H1 (cell line): ENCODE results near the gene CFAP58. TPM values are rescaled to one million over a fixed set of nuclear protein-coding genes. Genes with fewer than 3 reads are reported as not detected.

Experiments used
- CTCF ChIA-PET: fragments of 300-600 bp; sonication (Branson Sonifier 250); formaldehyde crosslinking; loops from one replicate; lab custom pipeline; 2021; ENCODE audit not compliant: partially characterized antibody; lab: Charles Lee
- POLR2A ChIA-PET: fragments of 300-600 bp; sonication (Branson Sonifier 250); formaldehyde crosslinking; loops from one replicate; lab custom pipeline; 2021; ENCODE audit warnings: inconsistent platforms; ENCODE audit not compliant: partially characterized antibody; lab: Charles Lee
- DNase-seq, 2 experiments: peaks; one replicate each; pipeline versions ENCODE4 v3.0.0 to v3.0.0-alpha.2; 2010 to 2022; ENCODE audit warnings: low spot score in 2 of 2, low read depth in 1 of 2, mixed read lengths in 1 of 2
- FAIRE-seq: peaks from 2 replicates; lab custom pipeline; 2011; peaks lifted over from hg19 to GRCh38; lab: Jason Lieb, UNC
- H2AFZ ChIP-seq: 2 replicates; pipeline ENCODE4 v1.8.1; 2012; ENCODE audit warnings: low read length, inconsistent platforms
- H2AK5ac ChIP-seq: 2 replicates; pipeline ENCODE4 v1.6.1; 2013; ENCODE audit warnings: low read depth, low read length
- H2BK120ac ChIP-seq: replicated peaks from 2 replicates; pipeline ENCODE3; 2013; ENCODE audit warnings: low read depth, low read length, inconsistent platforms
- H2BK12ac ChIP-seq: 2 replicates; pipeline ENCODE4 v1.6.1; 2013; ENCODE audit warnings: low read depth, low read length
- H2BK15ac ChIP-seq: 2 replicates; pipeline ENCODE4 v1.6.1; 2013; ENCODE audit warnings: low read length
- H2BK20ac ChIP-seq: 2 replicates; pipeline ENCODE4 v1.6.1; 2013; ENCODE audit warnings: low read length
- H2BK5ac ChIP-seq: 2 replicates; pipeline ENCODE4 v1.6.1; 2013; ENCODE audit warnings: low read depth, low read length
- H3K14ac ChIP-seq: 2 replicates; pipeline ENCODE4 v1.6.1; 2013; ENCODE audit warnings: inconsistent platforms; ENCODE audit not compliant: insufficient read length
- H3K18ac ChIP-seq: 2 replicates; pipeline ENCODE4 v1.6.1; 2013; ENCODE audit warnings: low read length; ENCODE audit errors: extremely low read depth
- H3K23ac ChIP-seq: 2 replicates; pipeline ENCODE4 v1.6.1; 2013; ENCODE audit warnings: inconsistent platforms; ENCODE audit not compliant: insufficient read length
- H3K23me2 ChIP-seq: 2 replicates; pipeline ENCODE4 v1.6.1; 2013; ENCODE audit warnings: low read depth, low read length
- H3K27ac ChIP-seq: 2 replicates; pipeline ENCODE4 v1.6.1; 2011; ENCODE audit warnings: low read depth, low read length, inconsistent platforms
- H3K27me3 ChIP-seq, 4 experiments: replicated peaks in 1 of 4; 1 replicate in 1 of 4; 2 replicates in 3 of 4; pipeline versions ENCODE4 v1.6.1 to v1.8.1; 2011 to 2013; ENCODE audit warnings: low read length in 3 of 4, mild to moderate bottlenecking in 3 of 4, inconsistent platforms in 2 of 4, mixed read lengths in 2 of 4, moderate library complexity in 1 of 4; ENCODE audit not compliant: control insufficient read depth in 3 of 4, insufficient read depth in 3 of 4; ENCODE audit errors: extremely low read depth in 1 of 4
- H3K36me3 ChIP-seq, 4 experiments: 2 replicates each; pipeline versions ENCODE4 v1.6.1 to v1.8.1; 2011 to 2013; ENCODE audit warnings: mild to moderate bottlenecking in 4 of 4, low read length in 3 of 4, moderate library complexity in 2 of 4, control low read depth in 1 of 4, inconsistent platforms in 1 of 4; ENCODE audit not compliant: insufficient read depth in 4 of 4, control insufficient read depth in 2 of 4
- H3K4ac ChIP-seq: replicated peaks from 2 replicates; pipeline ENCODE3; 2013; ENCODE audit warnings: low read length, low read depth, mixed read lengths, inconsistent platforms; ENCODE audit not compliant: insufficient read length
- H3K4me1 ChIP-seq, 4 experiments: replicated peaks in 1 of 4; 1 replicate in 1 of 4; 2 replicates in 3 of 4; pipeline versions ENCODE4 v1.6.1 to v1.8.1; 2011 to 2013; ENCODE audit warnings: low read length in 3 of 4, inconsistent platforms in 2 of 4, mixed read lengths in 1 of 4; ENCODE audit not compliant: insufficient read depth in 4 of 4, control insufficient read depth in 3 of 4
- H3K4me2 ChIP-seq, 2 experiments: 2 replicates each; pipeline versions ENCODE4 v1.6.1 to v1.8.1; 2011 to 2013; ENCODE audit warnings: low read depth in 2 of 2, low read length in 2 of 2, control low read depth in 1 of 2, inconsistent platforms in 1 of 2, mild to moderate bottlenecking in 1 of 2; ENCODE audit not compliant: insufficient read depth in 1 of 2
- H3K4me3 ChIP-seq, 4 experiments: fragments of 200-600, 300-600 bp in 1 of 4; sonication (generic), shearing (Covaris generic), sonication (Bioruptor Twin) in 1 of 4; 2 replicates each; pipeline versions ENCODE4 v1.5.1 to v1.8.1; 2011 to 2016; ENCODE audit warnings: low read length in 4 of 4, low read depth in 3 of 4, control low read depth in 2 of 4, inconsistent platforms in 2 of 4, mild to moderate bottlenecking in 2 of 4, mixed read lengths in 1 of 4, moderate library complexity in 1 of 4; ENCODE audit not compliant: insufficient read depth in 2 of 4; ENCODE audit errors: extremely low read depth in 1 of 4
- H3K56ac ChIP-seq: replicated peaks from 2 replicates; pipeline ENCODE3; 2013; ENCODE audit warnings: low read depth, mild to moderate bottlenecking, mixed read lengths, low read length, inconsistent platforms; ENCODE audit not compliant: insufficient read length
- H3K79me1 ChIP-seq: 2 replicates; pipeline ENCODE4 v1.6.1; 2013; ENCODE audit warnings: low read depth, low read length, control low read depth
- H3K79me2 ChIP-seq, 2 experiments: 2 replicates each; pipeline versions ENCODE4 v1.6.1 to v1.8.1; 2012 to 2013; ENCODE audit warnings: low read length in 2 of 2, mild to moderate bottlenecking in 2 of 2, inconsistent platforms in 1 of 2; ENCODE audit not compliant: insufficient read depth in 2 of 2, control insufficient read depth in 1 of 2
- H3K9ac ChIP-seq, 4 experiments: replicated peaks in 1 of 4; 1 replicate in 1 of 4; 2 replicates in 3 of 4; pipeline versions ENCODE4 v1.6.1 to v1.8.1; 2011 to 2013; ENCODE audit warnings: low read depth in 3 of 4, low read length in 3 of 4, control low read depth in 2 of 4, mild to moderate bottlenecking in 2 of 4, moderate library complexity in 2 of 4, inconsistent platforms in 1 of 4; ENCODE audit errors: extremely low read depth in 1 of 4
- H3K9me3 ChIP-seq, 2 experiments: 2 replicates each; pipeline versions ENCODE4 v1.6.1 to v1.8.1; 2012 to 2013; ENCODE audit warnings: mild to moderate bottlenecking in 2 of 2, moderate library complexity in 2 of 2, control low read depth in 1 of 2, inconsistent platforms in 1 of 2, low read depth in 1 of 2, low read length in 1 of 2, mixed read lengths in 1 of 2; ENCODE audit not compliant: insufficient read depth in 2 of 2
- H4K20me1 ChIP-seq, 2 experiments: replicated peaks in 1 of 2; 2 replicates each; pipeline versions ENCODE3 to v1.8.1; 2011 to 2013; ENCODE audit warnings: inconsistent platforms in 2 of 2, low read length in 2 of 2, mild to moderate bottlenecking in 1 of 2; ENCODE audit not compliant: insufficient read depth in 2 of 2, control insufficient read depth in 1 of 2
- H4K5ac ChIP-seq: 2 replicates; pipeline ENCODE4 v1.6.1; 2013; ENCODE audit warnings: low read length, low read depth, mixed read lengths, inconsistent platforms; ENCODE audit not compliant: insufficient read length
- H4K8ac ChIP-seq: 2 replicates; pipeline ENCODE4 v1.8.0; 2013; ENCODE audit warnings: mild to moderate bottlenecking, moderate library complexity, low read length, inconsistent platforms; ENCODE audit not compliant: insufficient read depth; ENCODE audit errors: extremely low read depth
- H4K91ac ChIP-seq: replicated peaks from 2 replicates; pipeline ENCODE3; 2013; ENCODE audit warnings: low read length, mixed read lengths, inconsistent platforms; ENCODE audit not compliant: insufficient read length
- BRCA1 ChIP-seq: IDR thresholded peaks from 2 replicates; pipeline ENCODE4 v1.6.1; 2012; ENCODE audit warnings: low read depth, low read length, improper control_type of control experiment
- CHD2 ChIP-seq: IDR thresholded peaks from 2 replicates; pipeline ENCODE4 v1.6.1; 2012; ENCODE audit warnings: low read length, improper control_type of control experiment
- CTCF ChIP-seq, 3 experiments: IDR thresholded peaks; 1 replicate in 2 of 3; 2 replicates in 1 of 3; pipeline versions ENCODE4 v1.5.1 to v1.6.1; 2011; ENCODE audit warnings: low read length in 3 of 3, mild to moderate bottlenecking in 3 of 3, inconsistent platforms in 2 of 3, low read depth in 1 of 3, moderate library complexity in 1 of 3; ENCODE audit not compliant: insufficient read depth in 1 of 3; ENCODE audit errors: control extremely low read depth in 1 of 3
- E2F6 ChIP-seq: IDR thresholded peaks from 2 replicates; pipeline ENCODE4 v1.6.1; 2012; ENCODE audit warnings: inconsistent platforms
- EGR1 ChIP-seq: IDR thresholded peaks from 2 replicates; pipeline ENCODE4 v1.6.1; 2011; ENCODE audit warnings: low read depth, low read length, borderline replicate concordance
- POLR2A ChIP-seq, 2 experiments: IDR thresholded peaks; 1 replicate in 1 of 2; 2 replicates in 1 of 2; pipeline ENCODE4 v1.6.1; 2011; ENCODE audit warnings: low read depth in 2 of 2, low read length in 2 of 2, mild to moderate bottlenecking in 2 of 2; ENCODE audit errors: control extremely low read depth in 1 of 2
- RNF2 ChIP-seq: fragments of 200-900, 300-1000 bp; sonication (generic); IDR thresholded peaks from 2 replicates; pipeline ENCODE4 v1.7.1; 2016; ENCODE audit warnings: borderline replicate concordance, low read depth, mild to moderate bottlenecking, antibody characterized with exemption, low read length; ENCODE audit not compliant: poor library complexity, severe bottlenecking; ENCODE audit errors: missing control alignments
- SIN3A ChIP-seq, 2 experiments: IDR thresholded peaks in 1 of 2; conservative IDR thresholded peaks in 1 of 2; 2 replicates each; pipeline ENCODE4 v1.6.1; 2011 to 2012; ENCODE audit warnings: low read length in 2 of 2, improper control_type of control experiment in 1 of 2, low read depth in 1 of 2, mild to moderate bottlenecking in 1 of 2
- SP4 ChIP-seq: IDR thresholded peaks from 2 replicates; pipeline ENCODE4 v1.6.1; 2012; ENCODE audit warnings: low read length, inconsistent platforms
- TCF12 ChIP-seq: IDR thresholded peaks from 2 replicates; pipeline ENCODE4 v1.6.1; 2011; ENCODE audit warnings: low read depth, mild to moderate bottlenecking, low read length
- TEAD4 ChIP-seq: IDR thresholded peaks from 2 replicates; pipeline ENCODE4 v1.6.1; 2012; ENCODE audit warnings: low read depth, low read length, inconsistent platforms, mixed read lengths
- YY1 ChIP-seq: IDR thresholded peaks from 2 replicates; pipeline ENCODE4 v1.6.1; 2011; ENCODE audit warnings: low read depth, mild to moderate bottlenecking, low read length
- WGBS, 2 experiments: shearing (Covaris generic) in 1 of 2; methylation state at CpG; one replicate each; pipeline versions ENCODE4 v1.1.6 to v1.1.7; 2013 to 2015; ENCODE audit warnings: low lambda C conversion rate in 2 of 2, mixed read lengths in 2 of 2, inconsistent platforms in 1 of 2, low coverage in 1 of 2, missing lambda C conversion rate in 1 of 2; ENCODE audit not compliant: insufficient replicate concordance in 2 of 2, insufficient coverage in 1 of 2, insufficient read length in 1 of 2; ENCODE audit errors: extremely low coverage in 1 of 2, missing lambda C conversion rate in 1 of 2; 5-methylcytosine and 5-hydroxymethylcytosine counted together
- polyA plus RNA-seq, 7 experiments: library from polyadenylated mRNA; depleted of rRNA in 3 of 7; stranded (reverse) in 5 of 7; unstranded in 2 of 7; fragments of >200 nt in 5 of 7; fragments of 200-250 nt in 2 of 7; gene quantifications; 1 replicate in 5 of 7; 2 replicates in 1 of 7; 4 replicates in 1 of 7; pipeline versions ENCODE4 v1.2.1 to v1.2.3, GENCODE V29; 2011 to 2013; ENCODE audit warnings: missing spikeins in 2 of 7, mixed read lengths in 2 of 7
- total RNA-seq: library from RNA; stranded (reverse); fragmentation: NEBNext Ultra II Directional; extraction: Animal tissue kit (Norgen Biotek cat#: 25700); gene quantifications from 2 replicates; pipeline ENCODE4 v1.2.1, GENCODE V29; 2021

The CFAP58 gene
- total and polyA plus RNA-seq, 2 of the 8 experiments (the other 6 are each of a cell fraction or from before 2014, with no cell fraction given) = 0.32 to 0.71 TPM

- no peaks in the 10 kb centered on the region for H3K79me1 ChIP-seq
- H3K9me3 ChIP-seq = no peaks in the 10 kb centered on the region
- no peak overlapping the region for H3K4me3 ChIP-seq
- H2AFZ ChIP-seq = no peak overlapping the region
- no peak overlapping the region for H3K9ac ChIP-seq
- CTCF ChIA-PET = no interaction called here
- H2BK5ac ChIP-seq = no peak overlapping the region
- no peaks in the 10 kb centered on the region for H3K23me2 ChIP-seq
- no peaks in the 10 kb centered on the region; a peak in 1 of 7 replicates for H3K4me1 ChIP-seq
- H3K56ac ChIP-seq = no peak overlapping the region
- no peak overlapping the region for H3K14ac ChIP-seq
- no peaks in the 10 kb centered on the region; a peak in 1 of 7 replicates for H3K27me3 ChIP-seq
- no peak overlapping the region for H4K8ac ChIP-seq
- DNase-seq (no peak), FAIRE-seq (no peak)
- POLR2A ChIA-PET = no interaction called here
- no peaks in the 10 kb centered on the region for H3K36me3 ChIP-seq
- no peak overlapping the region for H3K27ac ChIP-seq
- H2BK12ac ChIP-seq = no peak overlapping the region
- H4K91ac ChIP-seq = no peak overlapping the region
- H3K18ac ChIP-seq = no peak overlapping the region
- WGBS, 2 experiments = 85% methylated on average over 3 of the region's 3 CpGs; no CpG with 5 or more reads in 1 of the 2 experiments
- no peak overlapping the region for H2BK120ac ChIP-seq
- no peak overlapping the region for H2BK15ac ChIP-seq
- H4K20me1 ChIP-seq = no peaks in the 10 kb centered on the region
- H3K79me2 ChIP-seq = no peaks in the 10 kb centered on the region
- H3K23ac ChIP-seq = no peak overlapping the region
- no peak overlapping the region for H3K4me2 ChIP-seq
- H3K4ac ChIP-seq = no peak overlapping the region
- no peak overlapping the region for H2BK20ac ChIP-seq
- no peak overlapping the region for H4K5ac ChIP-seq
- H2AK5ac ChIP-seq = no peak overlapping the region
- TF ChIP-seq EGR1 (no peak), YY1 (no peak), SIN3A (conservative IDR thresholded peaks at IDR 0.05 in 1 of 2, IDR thresholded peaks at IDR 0.05 in 1 of 2; ENCODE audit: low read depth in 1 of 2, low read length in 2 of 2) (no peak), RNF2 (no peak), SP4 (no peak), TCF12 (no peak), E2F6 (no peak), CTCF (IDR thresholded peaks at IDR 0.05; ENCODE audit: control extremely low read depth in 1 of 3, insufficient read depth in 1 of 3, low read depth in 1 of 3, low read length in 3 of 3) (no peak), POLR2A (IDR thresholded peaks at IDR 0.05; ENCODE audit: control extremely low read depth in 1 of 2, low read depth in 2 of 2, low read length in 2 of 2) (no peak), CHD2 (no peak), TEAD4 (no peak), BRCA1 (no peak)
These were observed 35.2 kb downstream of the CFAP58 start for GRCh38 chr10:104388830-104389229.
